ENCODE measurements around the gene DAB2.

DNA sequence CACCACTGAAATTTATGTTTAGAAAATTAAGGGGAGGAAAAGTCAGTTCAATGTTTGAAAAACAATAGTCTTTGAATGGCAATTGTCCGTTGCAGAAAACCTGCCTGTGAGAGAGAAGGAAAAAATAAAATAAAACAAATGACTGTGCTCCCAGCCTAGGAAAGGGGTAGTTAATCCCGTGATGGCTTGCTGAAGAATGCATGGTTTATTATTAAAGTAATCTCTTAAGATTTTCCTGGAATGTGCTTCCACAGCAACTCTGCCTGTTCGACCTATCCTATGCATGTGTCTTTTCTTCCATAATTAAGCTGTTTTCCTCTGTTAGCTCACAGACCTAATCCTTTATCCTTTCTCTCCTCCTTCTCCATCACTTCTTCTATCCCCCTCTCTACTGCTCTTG is 2.4 kb upstream of the DAB2 start:
- TF ChIP-seq, protein P1, sequence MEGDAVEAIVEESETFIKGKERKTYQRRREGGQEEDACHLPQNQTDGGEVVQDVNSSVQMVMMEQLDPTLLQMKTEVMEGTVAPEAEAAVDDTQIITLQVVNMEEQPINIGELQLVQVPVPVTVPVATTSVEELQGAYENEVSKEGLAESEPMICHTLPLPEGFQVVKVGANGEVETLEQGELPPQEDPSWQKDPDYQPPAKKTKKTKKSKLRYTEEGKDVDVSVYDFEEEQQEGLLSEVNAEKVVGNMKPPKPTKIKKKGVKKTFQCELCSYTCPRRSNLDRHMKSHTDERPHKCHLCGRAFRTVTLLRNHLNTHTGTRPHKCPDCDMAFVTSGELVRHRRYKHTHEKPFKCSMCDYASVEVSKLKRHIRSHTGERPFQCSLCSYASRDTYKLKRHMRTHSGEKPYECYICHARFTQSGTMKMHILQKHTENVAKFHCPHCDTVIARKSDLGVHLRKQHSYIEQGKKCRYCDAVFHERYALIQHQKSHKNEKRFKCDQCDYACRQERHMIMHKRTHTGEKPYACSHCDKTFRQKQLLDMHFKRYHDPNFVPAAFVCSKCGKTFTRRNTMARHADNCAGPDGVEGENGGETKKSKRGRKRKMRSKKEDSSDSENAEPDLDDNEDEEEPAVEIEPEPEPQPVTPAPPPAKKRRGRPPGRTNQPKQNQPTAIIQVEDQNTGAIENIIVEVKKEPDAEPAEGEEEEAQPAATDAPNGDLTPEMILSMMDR (IDR thresholded peaks at IDR 0.05) = no peak
- no peak for TF ChIP-seq POLR2AphosphoS5 (IDR thresholded peaks at IDR 0.05)
- no peak for TF ChIP-seq POLR2A (IDR thresholded peaks at IDR 0.05)

Measured in breast epithelium (tissue), 3 donors.